GM19035 (cell line): ENCODE results near the gene FAM78B.

Experiments used
- ATAC-seq: cut with Tn5 transposase; IDR thresholded peaks from one replicate; pipeline ENCODE4 v1.9.1; 2021; ENCODE audit not compliant: unreplicated experiment

Gene FAM78B

DNA sequence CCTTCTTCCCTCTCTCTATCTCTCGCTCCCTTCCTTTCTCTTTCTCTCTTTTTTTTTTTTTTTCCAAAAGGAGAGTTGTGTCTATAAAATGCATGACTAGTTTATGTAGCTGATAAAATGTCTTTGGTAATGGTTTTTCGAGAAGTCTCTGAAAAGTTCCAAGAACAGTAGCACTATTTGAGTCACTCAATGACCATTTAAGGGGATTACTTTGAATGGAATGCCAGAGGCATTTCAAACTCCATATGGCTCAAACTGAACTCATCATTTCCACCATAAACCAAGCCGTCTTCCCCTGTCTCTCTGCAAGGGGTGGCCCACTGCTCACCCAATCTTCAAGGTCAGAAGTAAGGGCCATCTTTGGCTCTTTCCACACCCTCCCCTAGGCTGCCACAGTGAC is 93.3 kb downstream of the FAM78B start:
- no peak for ATAC-seq

DNA sequence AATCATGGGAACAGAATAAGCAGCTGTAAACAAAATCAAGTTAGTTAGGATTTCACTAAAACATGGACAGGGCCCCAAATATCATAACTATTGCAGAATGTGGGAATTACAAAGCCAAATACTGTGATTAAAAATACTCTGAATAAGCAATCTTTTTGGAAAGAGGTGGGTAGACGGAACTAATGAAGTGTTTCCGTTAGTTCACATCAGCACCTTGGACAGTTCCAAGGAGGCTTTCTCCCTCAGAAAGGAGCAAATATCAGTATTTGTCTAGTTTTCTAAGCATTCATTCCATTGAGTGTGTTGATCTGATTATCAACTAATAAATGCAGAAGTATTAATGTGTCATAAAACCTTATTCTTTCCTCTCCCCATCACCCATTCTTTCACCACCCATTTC is 97.4 kb downstream of the FAM78B start:
- no peak for ATAC-seq

DNA sequence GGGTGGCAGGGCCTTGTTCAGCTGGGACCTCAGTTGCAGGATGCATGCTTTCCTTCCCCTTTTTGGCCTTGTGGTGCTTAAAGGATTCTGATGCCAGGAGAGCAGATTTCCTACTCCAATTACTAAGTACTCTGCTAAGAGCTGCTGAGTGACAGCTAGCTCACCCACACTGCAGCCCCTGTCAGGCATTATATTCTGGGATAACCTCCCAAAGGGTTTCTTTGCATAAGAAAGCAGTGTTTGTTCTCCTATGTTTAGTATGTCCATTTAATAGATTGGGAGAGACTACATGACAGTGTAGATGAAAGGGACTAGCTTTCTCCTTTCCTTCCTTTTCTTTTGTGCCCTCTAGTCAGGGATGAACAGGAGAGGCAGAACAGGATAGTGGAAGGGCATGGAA is 100.7 kb downstream of the FAM78B start:
- no peak for ATAC-seq

DNA sequence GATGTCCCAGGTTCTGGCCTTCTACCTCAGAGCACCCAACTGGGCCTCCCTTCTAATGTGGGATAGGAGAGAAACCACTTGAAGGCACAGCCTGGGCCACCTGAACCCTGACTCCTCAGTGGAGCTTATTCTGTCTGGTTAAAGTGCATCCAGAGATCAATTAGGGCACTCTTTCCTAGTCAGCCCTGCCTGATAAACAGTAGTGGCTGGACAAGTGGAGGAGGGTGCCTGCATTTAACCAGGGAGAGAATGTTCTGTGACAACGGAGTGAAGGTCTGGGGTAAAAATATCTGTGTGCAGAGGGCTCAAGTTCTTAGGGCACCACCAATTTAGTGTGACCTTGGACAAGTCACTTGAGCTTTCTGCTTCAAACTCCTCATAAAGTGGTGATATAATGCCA is 101.8 kb downstream of the FAM78B start:
- no peak for ATAC-seq

DNA sequence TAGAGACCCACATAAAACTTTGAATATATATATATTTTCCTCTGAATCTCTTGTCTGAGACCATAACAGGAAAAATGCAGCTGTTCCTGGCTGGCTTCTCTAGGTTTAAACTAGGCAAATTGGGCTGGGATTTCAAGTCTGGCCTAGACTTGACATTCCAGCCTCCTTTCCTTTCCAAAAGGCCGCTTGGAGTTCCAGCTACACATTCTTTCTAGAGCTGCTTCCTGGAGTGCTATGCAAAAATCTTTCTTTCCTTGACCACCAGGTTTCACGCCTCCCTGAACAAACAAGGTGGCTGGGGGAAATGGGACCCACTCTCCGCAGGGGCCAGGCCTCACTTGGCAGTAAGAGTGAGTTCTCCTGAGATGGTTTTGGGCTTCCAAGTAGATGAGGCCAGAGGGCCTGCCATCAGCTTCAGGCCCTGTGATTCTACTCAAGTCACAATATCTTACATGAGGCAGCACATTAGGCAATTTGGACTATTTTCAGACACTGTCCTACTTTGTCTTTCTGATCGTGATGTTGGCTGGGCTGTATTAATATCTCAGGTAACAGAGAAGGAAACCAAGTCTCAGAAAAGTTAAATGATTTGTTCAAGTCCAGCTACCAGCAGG is 102.4 kb downstream of the FAM78B start:
- no peak for ATAC-seq

DNA sequence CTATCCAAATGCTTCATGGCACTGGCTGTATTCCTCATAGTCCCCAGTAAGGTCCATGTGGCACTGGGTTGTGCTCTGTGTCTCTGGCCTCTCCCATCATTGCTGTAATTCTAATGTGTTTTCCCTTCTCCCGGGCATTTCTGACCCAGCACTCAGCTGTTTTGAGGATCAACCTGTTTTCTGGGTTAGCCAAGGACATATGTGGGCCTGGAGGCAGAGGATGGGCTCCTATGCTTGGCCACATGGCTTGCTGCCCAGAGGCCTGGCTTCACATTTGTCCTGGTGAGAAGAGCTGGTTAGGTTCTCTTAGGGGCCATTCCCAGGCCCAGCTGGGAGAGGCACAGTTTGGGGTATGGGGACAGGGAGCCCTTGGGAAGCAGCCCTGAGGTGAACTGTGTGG is 103.1 kb downstream of the FAM78B start:
- ATAC-seq: no peak

DNA sequence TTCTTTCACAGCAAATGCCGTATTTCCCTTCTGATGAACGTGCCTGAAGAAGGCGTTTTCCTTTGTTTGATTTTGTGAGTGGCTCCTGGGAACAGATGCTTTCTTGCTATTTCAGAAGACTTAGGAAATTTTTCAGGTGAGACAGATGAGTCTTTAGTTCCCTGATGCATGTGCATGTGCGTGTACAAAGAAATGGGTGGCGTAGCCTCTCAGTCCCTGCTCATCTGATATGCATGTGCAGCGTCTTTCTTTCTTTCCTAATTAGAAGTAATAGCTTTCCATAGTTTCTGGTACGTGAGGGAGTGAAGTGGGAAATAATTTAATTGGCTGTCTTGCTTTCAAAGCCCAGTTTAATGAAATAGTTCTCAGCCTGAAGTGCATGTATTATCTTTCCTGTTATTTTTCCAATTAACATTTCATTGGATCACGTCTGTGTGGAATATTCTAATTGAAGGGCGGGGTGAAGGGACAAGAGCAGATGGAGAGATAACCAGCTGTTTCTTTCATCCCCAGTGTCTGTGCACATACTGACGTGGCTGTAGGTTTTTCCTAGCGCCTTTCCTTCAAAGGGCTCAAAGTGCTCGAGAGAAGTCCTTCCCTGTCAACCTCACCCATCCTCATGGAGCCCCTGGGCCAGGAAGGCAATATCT is 104.3 kb downstream of the FAM78B start:
- no peak for ATAC-seq

DNA sequence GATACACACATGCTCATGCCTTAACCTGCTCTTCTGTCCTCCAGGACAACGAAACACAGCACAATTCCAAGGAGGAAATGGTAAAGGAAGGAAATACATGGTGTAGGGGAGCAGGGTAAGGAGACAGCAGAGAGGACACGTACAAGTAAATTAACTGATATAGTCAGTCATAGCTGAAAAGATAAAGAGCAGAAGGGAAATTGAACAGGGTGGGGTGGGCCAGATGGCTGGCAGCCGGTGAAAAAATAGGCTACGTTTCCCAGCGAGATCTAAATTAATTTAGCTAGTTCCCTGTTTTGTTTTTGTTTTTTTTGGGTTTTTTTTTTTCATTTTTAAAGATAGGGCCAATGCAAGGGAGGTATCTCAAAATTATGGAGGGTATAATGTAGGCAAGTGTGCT is 109.2 kb downstream of the FAM78B start:
- ATAC-seq: no peak

DNA sequence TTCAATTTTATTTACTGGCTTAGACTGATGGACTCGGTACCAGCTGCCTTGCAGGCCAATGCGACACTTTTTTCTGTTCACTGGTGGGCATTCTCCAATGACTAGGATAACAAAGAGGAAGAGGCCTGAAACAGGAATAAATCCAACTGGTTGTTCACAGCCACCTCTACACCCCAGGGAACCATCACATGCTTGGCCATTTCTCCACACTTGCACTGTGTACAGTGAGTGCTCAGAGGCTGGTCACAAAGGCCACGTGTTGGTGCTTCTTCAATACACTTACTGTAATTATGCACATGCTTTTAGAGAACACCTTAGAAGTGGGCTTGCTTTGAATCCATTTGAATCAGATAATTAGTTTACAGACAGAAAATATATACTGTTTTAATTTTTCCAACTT is 113.4 kb downstream of the FAM78B start:
- ATAC-seq: no peak

DNA sequence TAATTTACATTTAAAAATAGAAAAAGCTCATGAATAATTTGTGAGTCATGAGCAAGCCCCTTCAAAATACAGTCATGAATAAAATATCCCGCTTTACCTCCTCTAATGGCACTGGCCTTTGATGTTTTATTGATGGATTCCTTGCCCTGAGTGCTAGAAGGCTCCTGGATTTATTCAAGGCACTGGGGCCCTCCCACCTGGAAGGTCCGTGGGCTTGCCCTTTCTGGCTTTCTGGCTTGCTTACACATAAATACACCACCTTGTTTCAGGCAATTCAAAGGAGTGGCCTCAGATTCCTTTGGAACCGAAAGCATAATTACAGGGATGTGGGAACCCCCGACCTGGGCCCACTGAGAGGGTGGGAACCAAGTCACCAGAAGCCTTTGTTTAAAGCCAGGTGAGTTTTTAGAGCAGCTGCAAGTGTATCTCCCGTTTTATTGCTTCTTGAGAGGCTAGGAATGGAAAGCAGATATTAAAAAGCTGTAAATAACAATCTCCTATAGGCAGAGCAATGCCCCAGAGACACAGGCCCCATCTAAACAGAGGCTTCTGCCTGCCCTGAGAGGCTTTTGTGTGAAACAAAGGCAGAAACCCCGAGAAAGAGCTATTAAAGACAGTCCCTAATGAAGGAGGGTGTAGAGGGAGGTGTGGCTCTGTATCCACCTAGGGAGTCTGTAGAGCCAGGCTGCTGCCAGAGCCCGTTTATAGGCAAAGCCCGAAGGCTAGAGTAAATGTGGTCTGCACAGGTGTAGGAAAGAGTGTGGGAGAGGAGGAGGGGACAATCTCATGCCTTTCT is 126.4 kb downstream of the FAM78B start:
- no peak for ATAC-seq

DNA sequence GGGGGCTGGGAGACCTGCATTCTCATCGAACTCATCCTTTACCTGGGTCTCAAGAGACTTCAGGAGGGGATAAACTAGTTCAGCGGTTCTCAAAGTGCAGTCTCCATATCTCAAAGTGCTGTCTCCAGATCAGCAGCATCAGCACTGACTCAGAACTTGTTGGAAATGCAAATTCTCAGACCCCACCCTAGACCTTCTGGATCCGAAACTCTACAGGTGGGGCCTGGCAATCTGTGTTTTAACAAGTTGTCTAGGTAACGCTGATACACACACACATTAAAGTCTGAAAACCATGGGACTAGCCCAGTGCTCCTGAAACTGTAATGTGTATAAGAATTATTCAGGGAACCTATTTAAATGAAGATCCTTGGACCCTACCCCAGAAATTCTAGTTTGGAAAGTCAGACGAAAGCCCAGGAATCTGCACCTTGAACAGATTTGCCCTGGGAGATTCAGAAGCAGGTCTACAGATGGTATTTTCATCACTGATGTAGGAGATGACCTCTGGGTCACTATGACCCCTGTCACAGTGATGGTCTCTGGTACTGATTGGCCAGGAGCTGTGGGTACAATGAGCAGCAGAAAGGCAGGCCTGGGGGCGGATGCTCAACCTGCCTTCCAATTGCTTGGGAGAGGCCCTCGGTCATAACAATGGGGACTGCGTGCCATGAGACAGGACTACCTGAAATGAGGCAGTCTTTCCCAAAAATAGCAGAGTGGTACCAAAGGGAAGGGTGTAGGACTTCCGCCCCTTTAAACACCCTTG is 127.2 kb downstream of the FAM78B start:
- ATAC-seq: no peak

DNA sequence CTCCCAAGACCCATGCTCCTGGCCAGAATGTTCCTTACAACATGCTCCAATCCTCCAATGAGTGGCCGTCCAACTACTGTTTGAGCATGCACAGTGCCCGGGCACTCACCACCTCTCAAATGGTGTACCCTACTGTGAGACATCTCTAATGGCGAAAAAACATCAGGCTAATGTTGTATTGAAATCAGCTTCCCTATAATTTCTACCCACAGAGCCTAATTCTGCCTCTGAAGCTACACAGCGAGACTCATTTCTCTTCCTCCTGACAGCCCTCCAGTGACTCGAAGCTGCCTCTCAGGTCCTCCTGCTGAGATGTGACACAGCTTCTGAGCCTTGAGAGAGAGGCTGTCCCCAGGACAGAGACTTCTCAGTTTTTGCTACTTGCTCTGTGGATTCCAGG is 130.7 kb downstream of the FAM78B start:
- ATAC-seq: no peak

DNA sequence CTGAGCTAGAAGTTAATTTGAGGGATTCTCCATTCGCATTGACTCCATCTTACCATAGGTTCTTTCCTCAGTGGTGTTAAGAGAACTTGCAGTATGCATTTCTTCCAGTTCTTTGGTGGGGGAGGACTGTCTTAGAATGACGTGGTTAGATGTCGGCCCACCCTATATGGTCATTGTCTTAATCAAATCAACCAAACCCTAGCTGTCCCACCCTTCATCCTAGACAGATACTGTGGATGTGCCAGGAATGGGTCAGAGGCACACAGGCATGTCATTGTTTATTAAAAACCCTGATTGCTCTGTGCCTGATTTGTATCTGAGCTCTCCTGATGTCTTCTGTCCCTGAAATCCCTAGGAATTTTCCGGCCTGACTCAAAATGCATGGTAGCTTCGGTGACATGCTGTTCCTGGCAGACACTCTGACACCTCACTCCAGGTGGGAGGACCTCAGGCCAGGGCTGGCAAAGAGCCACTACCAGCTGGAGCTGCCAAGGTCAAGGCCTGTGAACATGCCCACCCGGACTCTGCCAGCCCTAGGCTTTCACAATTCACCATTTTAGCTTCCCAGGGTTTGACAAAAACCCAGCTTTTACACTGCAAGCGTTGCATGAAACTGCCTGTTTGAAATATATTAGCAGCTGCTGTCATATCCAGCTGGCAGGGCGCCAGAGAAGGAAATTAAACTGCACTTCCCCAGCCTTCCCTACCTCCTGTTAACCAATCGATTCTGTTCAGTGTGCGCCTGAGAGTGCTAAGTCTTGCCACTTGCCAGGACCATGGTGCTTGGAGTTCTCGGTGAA is 134.0 kb downstream of the FAM78B start:
- ATAC-seq: no peak

DNA sequence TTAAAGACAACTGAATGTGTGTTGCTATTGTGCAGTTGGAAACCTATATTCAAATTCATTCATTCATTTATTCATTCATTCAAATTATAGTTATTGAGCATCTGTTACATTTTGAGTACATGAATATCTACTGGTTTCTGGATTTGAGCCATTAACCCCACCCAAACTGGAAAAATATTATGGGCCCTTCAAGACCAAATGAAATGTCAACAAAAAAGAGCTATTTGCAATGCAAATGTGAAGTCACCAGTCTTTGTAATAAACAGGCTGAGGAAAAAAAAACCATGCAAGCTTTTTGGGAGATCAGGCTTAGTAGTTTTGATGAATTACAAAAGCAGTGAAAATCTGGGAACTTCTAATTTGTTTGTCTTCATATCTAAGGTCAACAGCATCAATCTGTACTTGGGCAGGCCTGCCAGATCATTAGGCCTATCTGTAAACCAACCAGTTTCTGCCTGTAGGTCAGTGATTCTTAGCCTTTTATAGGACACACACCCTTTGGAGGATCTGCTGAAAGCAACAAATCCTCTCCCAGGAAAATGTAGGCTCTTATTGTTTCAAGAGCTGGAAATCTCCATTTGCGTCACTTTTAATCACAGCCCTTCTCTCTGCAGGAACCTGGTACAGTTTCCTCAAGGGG is 134.7 kb downstream of the FAM78B start:
- ATAC-seq: no peak

DNA sequence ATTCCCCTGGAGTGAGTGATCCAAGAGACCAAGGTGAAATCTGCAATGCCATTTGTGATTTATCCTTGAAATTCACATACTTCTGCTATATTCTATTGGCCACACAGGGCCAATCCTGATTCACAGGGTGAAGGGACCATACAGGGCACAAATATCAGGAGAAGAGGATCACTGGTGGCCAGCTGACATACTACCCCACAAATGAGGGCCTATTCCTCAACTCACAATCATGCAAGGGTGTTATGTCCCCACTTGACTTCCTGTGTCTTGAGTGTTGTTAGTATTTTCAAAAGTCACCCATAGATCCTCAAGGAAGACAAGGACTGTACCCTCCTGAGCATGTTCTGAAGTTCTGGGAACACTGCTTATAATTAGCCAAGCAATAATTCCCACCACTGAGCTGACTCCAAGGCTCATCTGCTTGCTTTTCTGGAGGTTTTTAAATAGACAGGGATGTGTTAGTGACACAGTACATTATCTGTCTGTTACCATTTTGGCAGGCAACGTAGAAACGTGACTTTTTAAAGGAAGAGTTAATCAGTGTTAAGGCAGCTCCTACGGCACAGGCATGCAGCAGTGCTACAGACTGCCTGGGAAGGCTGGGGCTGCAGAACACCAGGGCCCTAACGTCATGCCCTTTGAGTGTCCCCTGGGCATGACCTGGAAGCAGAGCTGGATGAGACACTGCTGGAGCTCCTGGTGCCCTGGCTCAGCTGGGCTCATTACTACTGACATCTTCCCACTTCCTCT is 137.4 kb downstream of the FAM78B start:
- no peak for ATAC-seq

DNA sequence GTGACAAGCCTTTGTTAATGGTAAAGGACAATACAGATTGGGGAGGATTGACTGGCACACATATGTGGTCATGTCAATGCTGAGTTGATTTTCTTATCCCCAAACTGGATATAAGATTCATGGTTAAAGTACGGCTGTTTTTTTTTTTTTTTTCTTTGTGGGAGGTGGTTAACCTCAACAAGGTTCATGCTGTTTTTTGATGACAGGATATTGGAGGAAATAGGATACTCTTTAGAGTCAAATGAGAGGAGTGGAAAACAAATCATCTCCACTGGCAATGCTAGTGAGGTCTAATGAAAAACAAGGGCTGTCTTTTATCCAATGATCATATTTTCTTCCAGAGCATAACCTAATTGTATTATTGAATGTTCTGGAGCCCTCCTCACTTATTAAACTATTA is 140.2 kb downstream of the FAM78B start:
- no peak for ATAC-seq

DNA sequence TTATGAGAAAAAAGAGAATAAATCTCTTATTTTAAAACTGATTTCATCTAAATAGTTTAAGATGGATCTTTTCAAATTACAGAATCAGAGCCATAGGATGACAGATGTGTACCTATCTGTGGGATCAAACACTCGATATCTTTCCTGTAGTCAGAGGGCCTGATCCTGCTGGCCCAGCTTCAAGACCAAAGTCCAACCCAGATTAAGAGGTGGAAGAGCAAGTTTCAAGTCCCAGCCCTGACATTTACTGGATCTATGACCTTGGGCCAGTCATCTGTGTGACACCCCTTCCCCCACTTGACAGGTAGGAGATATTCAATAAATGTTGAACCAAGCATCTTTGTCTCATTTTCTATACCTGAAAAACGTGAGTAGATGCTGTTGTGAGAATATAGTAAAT is 140.7 kb downstream of the FAM78B start:
- no peak for ATAC-seq

DNA sequence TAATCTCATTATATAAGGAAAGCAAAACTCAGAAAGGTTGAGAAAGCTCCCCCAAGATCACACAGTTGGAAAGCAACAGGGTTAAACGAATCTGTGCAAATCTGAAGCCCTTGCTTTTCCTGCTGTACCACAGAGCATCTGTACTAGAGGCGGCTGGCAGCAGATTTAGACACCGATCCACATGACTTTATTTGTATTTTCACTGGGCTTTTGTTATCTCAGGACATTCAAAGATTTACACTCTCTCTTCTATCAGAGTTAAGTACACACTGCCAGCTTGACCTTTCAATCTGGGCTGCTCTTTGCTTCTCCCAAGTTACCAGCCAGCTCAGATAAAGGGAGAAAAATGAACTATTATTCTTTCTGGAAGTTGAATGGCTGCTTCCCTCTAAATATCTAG is 146.6 kb downstream of the FAM78B start:
- ATAC-seq: no peak
